Liver (tissue), 9 donors: ENCODE data around the gene NCK2. TPM values are rescaled to one million over a fixed set of nuclear protein-coding genes. Genes with fewer than 3 reads are reported as not detected.

ENCODE experiments used
- DNase-seq: peaks from one replicate; pipeline ENCODE4 v3.0.0-alpha.2; 2017; ENCODE audit warnings: low spot score
- H3K27ac ChIP-seq, 2 donors: one replicate each; pipeline ENCODE4 v1.7.0; 2013; ENCODE audit warnings: inconsistent platforms in 2 of 2, low read length in 2 of 2, control low read depth in 1 of 2, low read depth in 1 of 2, mild to moderate bottlenecking in 1 of 2
- H3K27me3 ChIP-seq, 4 donors: one replicate each; pipeline versions ENCODE4 v1.6.1 to v1.7.0; 2013; ENCODE audit warnings: low read length in 3 of 4, inconsistent platforms in 1 of 4, mild to moderate bottlenecking in 1 of 4, moderate library complexity in 1 of 4; ENCODE audit not compliant: control insufficient read depth in 4 of 4, insufficient read depth in 4 of 4
- H3K36me3 ChIP-seq, 4 donors: one replicate each; pipeline versions ENCODE4 v1.6.1 to v1.7.0; 2013; ENCODE audit warnings: low read length in 3 of 4, mild to moderate bottlenecking in 3 of 4, low read depth in 1 of 4, moderate library complexity in 1 of 4; ENCODE audit not compliant: control insufficient read depth in 4 of 4, insufficient read depth in 3 of 4
- H3K4me1 ChIP-seq, 4 donors: one replicate each; pipeline versions ENCODE4 v1.6.1 to v1.7.0; 2013; ENCODE audit warnings: low read length in 3 of 4, mild to moderate bottlenecking in 3 of 4, moderate library complexity in 1 of 4; ENCODE audit not compliant: control insufficient read depth in 4 of 4, insufficient read depth in 4 of 4
- H3K4me3 ChIP-seq, 3 donors: one replicate each; pipeline versions ENCODE4 v1.6.1 to v1.7.0; 2013; ENCODE audit warnings: low read length in 3 of 3, control low read depth in 1 of 3, low read depth in 1 of 3, mild to moderate bottlenecking in 1 of 3
- H3K9ac ChIP-seq, 2 donors: one replicate each; pipeline ENCODE4 v1.7.0; 2013; ENCODE audit warnings: low read length in 2 of 2, mild to moderate bottlenecking in 2 of 2, moderate library complexity in 2 of 2, control low read depth in 1 of 2, low read depth in 1 of 2
- H3K9me3 ChIP-seq, 4 donors: one replicate each; pipeline versions ENCODE4 v1.6.1 to v1.7.0; 2013; ENCODE audit warnings: low read length in 3 of 4; ENCODE audit not compliant: control insufficient read depth in 4 of 4
- EGR1 ChIP-seq, 2 donors: IDR thresholded peaks; 2 replicates each; pipeline ENCODE4 v1.6.1; 2016 to 2018; ENCODE audit warnings: antibody characterized with exemption in 2 of 2, low read depth in 2 of 2
- FOXA1 ChIP-seq: IDR thresholded peaks from 2 replicates; pipeline ENCODE4 v1.6.1; 2016; ENCODE audit warnings: antibody characterized with exemption
- FOXA2 ChIP-seq: IDR thresholded peaks from 2 replicates; pipeline ENCODE4 v1.6.1; 2016; ENCODE audit warnings: antibody characterized with exemption
- GABPA ChIP-seq, 2 donors: IDR thresholded peaks in 1 of 2; conservative IDR thresholded peaks in 1 of 2; 2 replicates each; pipeline ENCODE4 v1.6.1; 2016; ENCODE audit warnings: antibody characterized with exemption in 2 of 2, mild to moderate bottlenecking in 1 of 2, moderate library complexity in 1 of 2
- HNF4A ChIP-seq, 2 donors: conservative IDR thresholded peaks; 2 replicates each; pipeline ENCODE4 v1.6.1; 2016; ENCODE audit warnings: antibody characterized with exemption in 2 of 2, mild to moderate bottlenecking in 2 of 2
- HNF4G ChIP-seq: IDR thresholded peaks from 2 replicates; pipeline ENCODE4 v1.6.1; 2016; ENCODE audit warnings: antibody characterized with exemption
- JUND ChIP-seq, 2 donors: IDR thresholded peaks; 2 replicates each; pipeline ENCODE4 v1.6.1; 2016; ENCODE audit warnings: antibody characterized with exemption in 2 of 2
- NR2F2 ChIP-seq: IDR thresholded peaks from 2 replicates; pipeline ENCODE4 v1.6.1; 2016; ENCODE audit warnings: antibody characterized with exemption
- RAD21 ChIP-seq, 2 donors: IDR thresholded peaks; 2 replicates each; pipeline ENCODE4 v1.6.1; 2016; ENCODE audit warnings: antibody characterized with exemption in 2 of 2, mild to moderate bottlenecking in 2 of 2
- SP1 ChIP-seq: IDR thresholded peaks from 2 replicates; pipeline ENCODE4 v1.6.1; 2018; ENCODE audit warnings: antibody characterized with exemption, mild to moderate bottlenecking
- TAF1 ChIP-seq: conservative IDR thresholded peaks from 2 replicates; pipeline ENCODE4 v1.6.1; 2016; ENCODE audit warnings: antibody characterized with exemption, mild to moderate bottlenecking
- WGBS: extraction: QIAGEN DNeasy Blood & Tissue Kit; methylation state at CpG from one replicate; pipeline ENCODE4 v1.1.7; 2013; 5-methylcytosine and 5-hydroxymethylcytosine counted together
- polyA plus RNA-seq, 2 donors: library from polyadenylated mRNA; stranded (reverse) in 1 of 2; unstranded in 1 of 2; fragments of 200-250 nt in 1 of 2; fragments of >200 nt in 1 of 2; fragmentation: Nextera tagmentation in 1 of 2; extraction: Ambion mirVana in 1 of 2; gene quantifications; one replicate each; pipeline versions ENCODE4 v1.2.1 to v1.2.3, GENCODE V29; 2013 to 2015
- total RNA-seq, 2 donors: library from RNA; depleted of rRNA; stranded (reverse); fragments of >200 nt; gene quantifications; one replicate each; pipeline ENCODE4 v1.2.3, GENCODE V29; 2014
- TF ChIP-seq, protein P1 (sequence below): IDR thresholded peaks from 2 replicates; pipeline ENCODE4 v1.6.1; 2016; ENCODE audit warnings: antibody characterized with exemption
- TF ChIP-seq, protein P2 (sequence below): IDR thresholded peaks from 2 replicates; pipeline ENCODE4 v1.6.1; 2016; ENCODE audit warnings: antibody characterized with exemption, mild to moderate bottlenecking
- TF ChIP-seq, protein P3 (sequence below): IDR thresholded peaks from 2 replicates; pipeline ENCODE4 v1.6.1; 2016; ENCODE audit warnings: antibody characterized with exemption
- TF ChIP-seq, protein P4 (sequence below): fragments of 150-350 bp; IDR thresholded peaks from 2 replicates; pipeline ENCODE4 v1.5.1; 2017; ENCODE audit warnings: improper control_type of control experiment, low read depth, low read length; ENCODE audit not compliant: missing input control
- donor health status: healthy.
- donor health status: healthy.
- donor health status: healthy.
- donor health status: healthy.
- donor health status: healthy.

The NCK2 gene
- total and polyA plus RNA-seq, 4 donors, result 3.4 to 15.0 (median 10.7) TPM

DNA sequence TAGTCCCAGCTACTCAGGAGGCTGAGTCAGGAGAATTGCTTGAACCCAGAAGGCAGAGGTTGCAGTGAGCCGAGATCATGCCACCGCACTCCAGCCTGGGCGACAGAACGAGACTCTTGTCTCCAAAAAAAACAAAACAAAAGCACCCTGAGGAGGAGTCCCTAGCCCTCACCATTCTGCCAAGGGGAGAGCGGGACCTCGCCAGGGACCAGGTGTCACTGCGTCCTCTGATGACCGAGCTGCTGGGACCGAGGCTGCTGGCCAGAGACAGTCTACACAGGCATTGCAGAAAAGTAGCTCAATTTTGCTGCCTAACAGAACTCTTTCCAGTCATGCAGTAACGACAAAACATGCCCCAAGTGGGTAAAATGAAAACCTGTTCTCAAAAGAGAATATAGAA lies 18.4 kb downstream of the NCK2 start:
- no peaks in the 10 kb centered on the region for H3K4me1 ChIP-seq
- TF ChIP-seq, protein P1, sequence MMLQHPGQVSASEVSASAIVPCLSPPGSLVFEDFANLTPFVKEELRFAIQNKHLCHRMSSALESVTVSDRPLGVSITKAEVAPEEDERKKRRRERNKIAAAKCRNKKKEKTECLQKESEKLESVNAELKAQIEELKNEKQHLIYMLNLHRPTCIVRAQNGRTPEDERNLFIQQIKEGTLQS, result no peak
- TF ChIP-seq SP1 (no peak), FOXA2 (no peak), JUND (IDR thresholded peaks at IDR 0.05) (no peak), GABPA (IDR thresholded peaks at IDR 0.05 in 1 of 2, conservative IDR thresholded peaks at IDR 0.05 in 1 of 2) (no peak), NR2F2 (no peak), TAF1 (no peak), HNF4A (conservative IDR thresholded peaks at IDR 0.05) (no peak), RAD21 (IDR thresholded peaks at IDR 0.05) (no peak)
- TF ChIP-seq, protein P2, sequence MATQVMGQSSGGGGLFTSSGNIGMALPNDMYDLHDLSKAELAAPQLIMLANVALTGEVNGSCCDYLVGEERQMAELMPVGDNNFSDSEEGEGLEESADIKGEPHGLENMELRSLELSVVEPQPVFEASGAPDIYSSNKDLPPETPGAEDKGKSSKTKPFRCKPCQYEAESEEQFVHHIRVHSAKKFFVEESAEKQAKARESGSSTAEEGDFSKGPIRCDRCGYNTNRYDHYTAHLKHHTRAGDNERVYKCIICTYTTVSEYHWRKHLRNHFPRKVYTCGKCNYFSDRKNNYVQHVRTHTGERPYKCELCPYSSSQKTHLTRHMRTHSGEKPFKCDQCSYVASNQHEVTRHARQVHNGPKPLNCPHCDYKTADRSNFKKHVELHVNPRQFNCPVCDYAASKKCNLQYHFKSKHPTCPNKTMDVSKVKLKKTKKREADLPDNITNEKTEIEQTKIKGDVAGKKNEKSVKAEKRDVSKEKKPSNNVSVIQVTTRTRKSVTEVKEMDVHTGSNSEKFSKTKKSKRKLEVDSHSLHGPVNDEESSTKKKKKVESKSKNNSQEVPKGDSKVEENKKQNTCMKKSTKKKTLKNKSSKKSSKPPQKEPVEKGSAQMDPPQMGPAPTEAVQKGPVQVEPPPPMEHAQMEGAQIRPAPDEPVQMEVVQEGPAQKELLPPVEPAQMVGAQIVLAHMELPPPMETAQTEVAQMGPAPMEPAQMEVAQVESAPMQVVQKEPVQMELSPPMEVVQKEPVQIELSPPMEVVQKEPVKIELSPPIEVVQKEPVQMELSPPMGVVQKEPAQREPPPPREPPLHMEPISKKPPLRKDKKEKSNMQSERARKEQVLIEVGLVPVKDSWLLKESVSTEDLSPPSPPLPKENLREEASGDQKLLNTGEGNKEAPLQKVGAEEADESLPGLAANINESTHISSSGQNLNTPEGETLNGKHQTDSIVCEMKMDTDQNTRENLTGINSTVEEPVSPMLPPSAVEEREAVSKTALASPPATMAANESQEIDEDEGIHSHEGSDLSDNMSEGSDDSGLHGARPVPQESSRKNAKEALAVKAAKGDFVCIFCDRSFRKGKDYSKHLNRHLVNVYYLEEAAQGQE, result no peak
- 93% methylated on average over 10 of the region's 10 CpGs for WGBS
- H3K9me3 ChIP-seq, result no peaks in the 10 kb centered on the region
- no peak overlapping the region for H3K27ac ChIP-seq
- no peak overlapping the region for H3K4me3 ChIP-seq
- H3K9ac ChIP-seq, result no peak overlapping the region
- H3K36me3 ChIP-seq, result no peaks in the 10 kb centered on the region
- H3K27me3 ChIP-seq, result no peaks in the 10 kb centered on the region
- no peak for DNase-seq

DNA sequence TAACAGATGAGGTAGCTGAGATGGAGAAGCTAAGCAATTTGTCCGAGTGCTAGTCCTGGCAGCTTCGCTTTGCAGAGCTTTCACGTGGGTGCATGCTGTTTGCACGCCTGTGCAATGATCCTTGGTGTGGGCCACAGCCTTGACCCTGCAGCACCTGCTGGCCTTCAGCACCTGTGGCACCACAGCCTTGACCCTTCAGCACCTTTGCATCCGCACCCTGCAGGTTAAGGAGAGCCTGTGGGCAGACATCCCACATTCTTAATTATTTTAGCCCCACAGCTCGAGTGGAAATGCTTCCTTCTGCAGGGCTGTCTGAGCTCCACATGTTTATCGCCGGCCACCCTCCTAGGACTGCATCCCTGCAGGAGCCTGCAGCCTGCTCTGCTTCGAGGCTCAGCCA lies 19.3 kb downstream of the NCK2 start:
- DNase-seq, result no peak
- Histone ChIP-seq H3K9ac (no peak overlapping the region), H3K36me3 (no peaks in the 10 kb centered on the region), H3K4me3 (no peak overlapping the region), H3K9me3 (no peaks in the 10 kb centered on the region), H3K4me1 (no peaks in the 10 kb centered on the region), H3K27ac (no peak overlapping the region), H3K27me3 (no peaks in the 10 kb centered on the region)
- 84% methylated on average over 9 of the region's 9 CpGs for WGBS
- TF ChIP-seq FOXA1, result no peak
- TF ChIP-seq, protein P1, result no peak
- TF ChIP-seq GABPA (IDR thresholded peaks at IDR 0.05 in 1 of 2, conservative IDR thresholded peaks at IDR 0.05 in 1 of 2), result no peak
- no peak for TF ChIP-seq RAD21 (IDR thresholded peaks at IDR 0.05)
- TF ChIP-seq JUND (IDR thresholded peaks at IDR 0.05), result no peak
- no peak for TF ChIP-seq SP1
- no peak for TF ChIP-seq HNF4G
- no peak for TF ChIP-seq TAF1
- TF ChIP-seq, protein P3, sequence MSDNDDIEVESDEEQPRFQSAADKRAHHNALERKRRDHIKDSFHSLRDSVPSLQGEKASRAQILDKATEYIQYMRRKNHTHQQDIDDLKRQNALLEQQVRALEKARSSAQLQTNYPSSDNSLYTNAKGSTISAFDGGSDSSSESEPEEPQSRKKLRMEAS, result no peak
- TF ChIP-seq EGR1 (IDR thresholded peaks at IDR 0.05; ENCODE audit: low read depth in 2 of 2), result no peak
- no peak for TF ChIP-seq HNF4A (conservative IDR thresholded peaks at IDR 0.05)
- TF ChIP-seq, protein P4, sequence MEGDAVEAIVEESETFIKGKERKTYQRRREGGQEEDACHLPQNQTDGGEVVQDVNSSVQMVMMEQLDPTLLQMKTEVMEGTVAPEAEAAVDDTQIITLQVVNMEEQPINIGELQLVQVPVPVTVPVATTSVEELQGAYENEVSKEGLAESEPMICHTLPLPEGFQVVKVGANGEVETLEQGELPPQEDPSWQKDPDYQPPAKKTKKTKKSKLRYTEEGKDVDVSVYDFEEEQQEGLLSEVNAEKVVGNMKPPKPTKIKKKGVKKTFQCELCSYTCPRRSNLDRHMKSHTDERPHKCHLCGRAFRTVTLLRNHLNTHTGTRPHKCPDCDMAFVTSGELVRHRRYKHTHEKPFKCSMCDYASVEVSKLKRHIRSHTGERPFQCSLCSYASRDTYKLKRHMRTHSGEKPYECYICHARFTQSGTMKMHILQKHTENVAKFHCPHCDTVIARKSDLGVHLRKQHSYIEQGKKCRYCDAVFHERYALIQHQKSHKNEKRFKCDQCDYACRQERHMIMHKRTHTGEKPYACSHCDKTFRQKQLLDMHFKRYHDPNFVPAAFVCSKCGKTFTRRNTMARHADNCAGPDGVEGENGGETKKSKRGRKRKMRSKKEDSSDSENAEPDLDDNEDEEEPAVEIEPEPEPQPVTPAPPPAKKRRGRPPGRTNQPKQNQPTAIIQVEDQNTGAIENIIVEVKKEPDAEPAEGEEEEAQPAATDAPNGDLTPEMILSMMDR, result no peak
